H1 (cell line): ENCODE results near the gene GUCA2B. TPM values are rescaled to one million over a fixed set of nuclear protein-coding genes. Genes with fewer than 3 reads are reported as not detected.

ENCODE experiments used
- ATF3 ChIP-seq: IDR thresholded peaks from 2 replicates; pipeline ENCODE4 v1.6.1; 2011; ENCODE audit warnings: low read depth, mild to moderate bottlenecking, low read length; ENCODE audit not compliant: insufficient read depth
- CHD7 ChIP-seq: fragments of 300-600 bp; sonication (generic); IDR thresholded peaks from 2 replicates; pipeline ENCODE4 v1.7.1; 2012; ENCODE audit warnings: low read length, moderate library complexity, mild to moderate bottlenecking, inconsistent platforms; ENCODE audit not compliant: insufficient replicate concordance
- JUND ChIP-seq: IDR thresholded peaks from 2 replicates; pipeline ENCODE4 v1.6.1; 2011; ENCODE audit warnings: mild to moderate bottlenecking, improper control_type of control experiment, low read length
- RNF2 ChIP-seq: fragments of 200-900, 300-1000 bp; sonication (generic); IDR thresholded peaks from 2 replicates; pipeline ENCODE4 v1.7.1; 2016; ENCODE audit warnings: borderline replicate concordance, low read depth, mild to moderate bottlenecking, antibody characterized with exemption, low read length; ENCODE audit not compliant: poor library complexity, severe bottlenecking; ENCODE audit errors: missing control alignments
- SRF ChIP-seq: IDR thresholded peaks from 2 replicates; pipeline ENCODE4 v1.6.1; 2011; ENCODE audit warnings: mild to moderate bottlenecking, low read depth, low read length, moderate library complexity
- SUZ12 ChIP-seq: fragments of 200-600 bp; sonication (generic); IDR thresholded peaks from 2 replicates; pipeline ENCODE4 v1.6.1; 2012; ENCODE audit warnings: mild to moderate bottlenecking, inconsistent platforms, low read length, moderate library complexity, mixed read lengths
- polyA plus RNA-seq, 7 experiments: library from polyadenylated mRNA; depleted of rRNA in 3 of 7; stranded (reverse) in 5 of 7; unstranded in 2 of 7; fragments of >200 nt in 5 of 7; fragments of 200-250 nt in 2 of 7; gene quantifications; 1 replicate in 5 of 7; 2 replicates in 1 of 7; 4 replicates in 1 of 7; pipeline versions ENCODE4 v1.2.1 to v1.2.3, GENCODE V29; 2011 to 2013; ENCODE audit warnings: missing spikeins in 2 of 7, mixed read lengths in 2 of 7
- total RNA-seq: library from RNA; stranded (reverse); fragmentation: NEBNext Ultra II Directional; extraction: Animal tissue kit (Norgen Biotek cat#: 25700); gene quantifications from 2 replicates; pipeline ENCODE4 v1.2.1, GENCODE V29; 2021

Gene GUCA2B
- total and polyA plus RNA-seq, 2 of the 8 experiments (the other 6 are each of a cell fraction or from before 2014, with no cell fraction given) = not detected

GRCh38 chr1:42152119-42152518 is 1.1 kb upstream of the GUCA2B start (continued):
- no peak for TF ChIP-seq SUZ12
- TF ChIP-seq ATF3 = no peak
- no peak for TF ChIP-seq JUND
- TF ChIP-seq CHD7 = no peak
- TF ChIP-seq RNF2 = no peak
- no peak for TF ChIP-seq SRF
